SKM-1 treated with dmso at 0.1 percent for 144 hours (cell line): Measurements from ENCODE around the gene BMPR1B.
A peak's percentile ranks its signal among the peaks of the same experiment; 100 is the strongest.
"Not testable (repeated sequence)": the region's sequence is repeated elsewhere in the genome, so short reads cannot be mapped to it uniquely, and the experiment has no call there.

Experiments
- DNase-seq: peaks from one replicate; lab custom pipeline; 2025; ENCODE audit not compliant: unreplicated experiment; lab: John Stamatoyannopoulos, UW

BMPR1B gene

GRCh38 chr4:95124906-95125504, 367.2 kb downstream of the BMPR1B start:
- peak; percentile 51 for DNase-seq

- no peak for DNase-seq
Observed at GRCh38 chr4:95129031-95129430, 371.3 kb downstream of the BMPR1B start.

- DNase-seq, result peak; percentile 70
Observed at GRCh38 chr4:95129821-95130311, 372.1 kb downstream of the BMPR1B start.

DNA sequence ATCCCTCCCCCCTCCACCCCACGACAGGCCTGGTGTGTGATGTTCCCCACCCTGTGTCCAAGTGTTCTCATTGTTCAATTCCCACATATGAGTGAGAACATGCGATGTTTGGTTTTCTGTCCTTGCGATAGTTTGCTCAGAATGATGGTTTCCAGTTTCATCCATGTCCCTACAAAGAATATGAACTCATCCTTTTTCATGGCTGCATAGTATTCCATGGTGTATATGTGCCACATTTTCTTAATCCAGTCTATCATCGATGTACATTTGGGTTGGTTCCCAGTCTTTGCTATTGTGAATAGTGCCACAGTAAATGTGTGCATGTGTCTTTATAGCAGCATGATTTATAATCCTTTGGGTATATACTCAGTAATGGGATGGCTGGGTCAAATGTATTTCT, 376.3 kb downstream of the BMPR1B start:
- not testable (repeated sequence) for DNase-seq

- DNase-seq, result not testable (repeated sequence)
Observed at GRCh38 chr4:95139424-95139823, 381.7 kb downstream of the BMPR1B start.

GRCh38 chr4:95141361-95141760, 383.6 kb downstream of the BMPR1B start:
- DNase-seq, result no peak

GRCh38 chr4:95142932-95143331, 385.2 kb downstream of the BMPR1B start:
- no peak for DNase-seq

- no peak for DNase-seq
Observed at GRCh38 chr4:95151255-95151654, 393.5 kb downstream of the BMPR1B start.

GRCh38 chr4:95153182-95153581, 395.4 kb downstream of the BMPR1B start:
- no peak for DNase-seq

- DNase-seq, result peak; percentile 14
Observed at GRCh38 chr4:95155759-95156451, 398.1 kb downstream of the BMPR1B start.

DNA sequence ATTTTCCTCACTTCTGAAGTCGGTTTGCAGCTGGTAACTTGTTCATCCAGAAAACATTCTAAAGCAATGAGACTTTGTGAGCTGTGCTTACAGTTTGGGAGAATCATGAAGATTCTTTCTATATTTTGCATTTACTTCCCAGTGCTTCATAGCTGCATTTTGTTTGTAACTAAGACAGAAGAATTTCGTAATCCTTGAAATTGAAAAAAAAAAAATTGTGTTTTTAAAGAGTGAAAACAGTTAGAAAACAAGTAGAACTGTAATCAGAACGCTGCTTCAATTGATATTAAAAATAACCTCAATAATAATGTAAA, 398.7 kb downstream of the BMPR1B start:
- no peak for DNase-seq

GRCh38 chr4:95157596-95157995, 399.8 kb downstream of the BMPR1B start:
- no peak for DNase-seq

- no peak for DNase-seq
Observed at GRCh38 chr4:95158045-95158444, 400.3 kb downstream of the BMPR1B start.

DNA sequence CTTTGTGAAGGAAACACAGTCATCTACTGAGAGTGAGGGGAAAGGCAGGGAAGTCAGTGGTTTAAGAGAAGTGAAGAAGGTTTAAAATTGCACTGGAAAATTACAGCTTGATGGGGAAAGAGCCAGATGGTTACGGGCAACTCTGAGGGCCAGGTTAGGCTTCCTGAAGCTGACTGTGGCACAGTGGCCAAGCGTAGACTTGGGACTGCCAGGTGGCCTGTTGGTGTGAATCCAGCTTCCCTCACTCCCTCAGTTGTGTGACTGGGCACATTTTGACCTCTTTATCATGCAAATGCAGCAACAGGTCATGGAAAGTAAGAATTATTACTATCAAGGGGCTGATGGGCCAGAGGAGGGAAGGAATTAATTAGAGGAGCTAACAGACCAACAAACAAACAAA, 400.9 kb downstream of the BMPR1B start:
- DNase-seq, result no peak

- no peak for DNase-seq
Observed at GRCh38 chr4:95159384-95159783, 401.6 kb downstream of the BMPR1B start.

DNA sequence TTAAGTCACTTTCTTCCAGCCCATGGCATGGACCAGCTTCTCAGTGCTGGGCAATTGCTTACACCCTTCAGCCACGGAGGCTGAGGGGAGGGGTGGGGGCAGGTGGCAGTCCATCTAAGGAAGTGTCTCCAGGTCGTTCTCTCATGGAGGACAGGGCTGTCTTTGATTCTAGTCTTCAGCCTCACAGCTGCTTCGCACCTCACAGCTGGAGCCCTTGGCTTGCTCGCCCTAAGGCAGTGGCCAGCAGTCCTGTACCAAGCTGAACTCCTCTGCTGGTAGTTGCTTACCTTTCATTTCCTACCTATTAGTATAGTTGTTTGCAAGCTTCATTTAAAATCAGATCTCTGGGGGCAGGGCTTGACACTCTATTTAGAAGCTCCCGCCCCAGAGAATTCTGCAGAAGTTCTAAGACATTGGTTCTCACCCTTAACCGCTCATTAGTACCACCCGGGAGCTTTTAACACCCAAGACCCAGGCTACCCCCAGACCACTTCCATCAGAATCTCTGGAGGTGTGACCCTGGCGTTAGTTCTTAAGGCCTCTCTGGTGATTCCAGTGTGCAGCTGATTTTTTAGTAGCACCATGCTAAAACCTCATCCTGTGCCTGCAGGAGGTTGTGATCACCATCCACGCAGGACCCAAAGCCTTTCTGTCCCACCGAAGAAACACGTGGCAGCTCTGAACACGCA, 404.2 kb downstream of the BMPR1B start:
- no peak for DNase-seq

DNA sequence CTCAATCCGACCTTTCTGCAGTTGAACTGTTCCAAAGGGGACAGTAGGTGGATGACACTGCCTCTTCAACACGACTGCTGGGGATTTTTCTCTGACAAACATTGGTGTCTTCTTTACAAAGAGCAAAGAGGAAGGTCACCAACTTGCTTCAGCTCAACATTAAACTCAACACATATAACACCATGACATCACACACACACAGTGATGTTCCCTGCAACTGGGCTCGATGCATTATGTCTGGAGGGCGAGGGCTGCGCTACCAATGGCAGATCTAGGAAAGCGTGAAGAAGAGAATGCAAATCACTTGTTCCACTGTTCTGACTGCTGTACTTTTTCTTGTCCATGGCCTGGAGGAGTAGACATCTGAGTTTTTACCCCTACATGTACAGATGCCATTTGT, 405.1 kb downstream of the BMPR1B start:
- no peak for DNase-seq

- peak; percentile 78 for DNase-seq
Observed at GRCh38 chr4:95165926-95166524, 408.3 kb downstream of the BMPR1B start.

GRCh38 chr4:95167805-95168204, 410.1 kb downstream of the BMPR1B start:
- DNase-seq, result no peak

- DNase-seq, result no peak
Observed at GRCh38 chr4:95170176-95170575, 412.4 kb downstream of the BMPR1B start.

DNA sequence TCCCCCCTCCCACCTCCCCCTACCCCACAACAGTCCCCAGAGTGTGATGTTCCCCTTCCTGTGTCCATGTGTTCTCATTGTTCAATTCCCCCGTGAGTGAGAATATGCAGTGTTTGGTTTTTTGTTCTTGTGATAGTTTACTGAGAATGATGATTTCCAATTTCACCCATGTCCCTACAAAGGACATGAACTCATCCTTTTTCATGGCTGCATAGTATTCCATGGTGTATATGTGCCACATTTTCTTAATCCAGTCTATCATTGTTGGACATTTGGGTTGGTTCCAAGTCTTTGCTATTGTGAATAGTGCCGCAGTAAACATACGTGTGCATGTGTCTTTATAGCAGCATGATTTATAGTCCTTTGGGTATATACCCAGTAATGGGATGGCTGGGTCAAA, 413.6 kb downstream of the BMPR1B start:
- not testable (repeated sequence) for DNase-seq

DNA sequence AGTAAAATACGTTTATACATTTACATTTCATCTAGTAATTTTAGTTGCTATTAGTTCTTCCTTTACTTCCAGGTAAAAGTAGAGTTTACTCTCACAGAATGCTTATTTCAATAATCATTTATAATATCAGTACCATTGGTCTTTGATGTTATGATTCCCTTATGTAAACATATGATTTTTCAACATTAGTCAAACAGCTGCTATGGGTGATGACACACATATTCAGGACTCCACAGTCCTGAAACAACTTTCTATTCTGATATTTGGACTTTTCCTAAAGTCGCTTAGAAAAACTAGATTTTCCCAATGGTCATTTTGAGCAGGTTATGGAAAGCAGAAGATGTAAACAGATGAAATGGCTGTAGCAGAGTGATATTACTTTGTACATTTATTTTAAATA, 421.2 kb downstream of the BMPR1B start:
- DNase-seq, result no peak
